Measurements from ENCODE around the gene BBS7. TPM values are rescaled to one million over a fixed set of nuclear protein-coding genes. Genes with fewer than 3 reads are reported as not detected.

The BBS7 gene
- polyA plus RNA-seq, 4 donors, result 3.5 to 15.2 (median 7.8) TPM

DNA sequence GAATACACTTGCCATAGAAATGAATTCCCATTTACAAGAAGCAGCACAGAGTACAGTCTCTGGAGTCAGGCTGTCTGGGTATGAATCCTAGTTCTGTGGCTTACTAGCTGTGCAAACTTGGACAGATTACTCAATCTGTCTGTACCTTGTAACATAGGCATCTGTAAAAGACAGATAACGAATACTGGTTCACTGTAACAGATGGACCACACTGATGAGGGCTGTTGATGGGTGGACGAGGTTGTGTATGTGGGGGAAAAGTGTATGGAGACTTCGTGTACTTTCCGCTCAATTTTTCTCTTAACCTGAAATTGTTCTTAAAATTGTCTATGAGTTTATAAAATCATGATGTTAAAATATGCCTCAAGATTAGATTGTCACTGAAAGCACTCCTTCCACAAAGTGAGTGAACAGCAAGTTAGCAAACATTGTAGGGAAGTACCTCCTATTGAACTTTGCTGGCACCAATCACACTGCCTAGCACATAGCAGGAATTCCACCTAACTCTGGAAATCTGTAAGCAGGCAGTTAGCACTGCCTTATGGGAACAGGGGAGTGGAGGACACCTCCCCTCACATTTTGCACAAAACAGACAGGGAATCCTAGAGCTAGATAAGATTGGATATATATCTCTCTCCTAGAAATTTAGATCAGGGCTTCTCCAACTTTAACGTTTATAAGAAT, 75.6 kb downstream of the BBS7 start:
- Histone ChIP-seq H3K4me3 (ENCODE audit: low read depth in 1 of 3, low read length in 3 of 3) (no peak overlapping the region), H3K27ac (ENCODE audit: low read depth in 1 of 3, low read length in 2 of 3) (no peak overlapping the region), H3K4me1 (ENCODE audit: control insufficient read depth in 3 of 3, insufficient read depth in 2 of 3, low read depth in 1 of 3, low read length in 2 of 3) (peaks cover 0 to 7% (median 0%) of the 10 kb centered on the region in 3 donors), H3K36me3 (ENCODE audit: control insufficient read depth in 3 of 3, insufficient read depth in 2 of 3, low read depth in 1 of 3, low read length in 3 of 3) (no peaks in the 10 kb centered on the region), H3K9me3 (ENCODE audit: control insufficient read depth in 2 of 2, insufficient read depth in 1 of 2, low read depth in 1 of 2, low read length in 1 of 2) (no peaks in the 10 kb centered on the region), H3K27me3 (ENCODE audit: control insufficient read depth in 3 of 3, insufficient read depth in 3 of 3, low read length in 3 of 3) (peaks cover 0 to 2% (median 0%) of the 10 kb centered on the region in 3 donors)
- WGBS, 3 donors, result 55 to 76% (median 59%) methylated on average over 5 of the region's 5 CpGs
- peak in 1 of 2 donors; percentile 10 for DNase-seq
- FAIRE-seq, result no peak

DNA sequence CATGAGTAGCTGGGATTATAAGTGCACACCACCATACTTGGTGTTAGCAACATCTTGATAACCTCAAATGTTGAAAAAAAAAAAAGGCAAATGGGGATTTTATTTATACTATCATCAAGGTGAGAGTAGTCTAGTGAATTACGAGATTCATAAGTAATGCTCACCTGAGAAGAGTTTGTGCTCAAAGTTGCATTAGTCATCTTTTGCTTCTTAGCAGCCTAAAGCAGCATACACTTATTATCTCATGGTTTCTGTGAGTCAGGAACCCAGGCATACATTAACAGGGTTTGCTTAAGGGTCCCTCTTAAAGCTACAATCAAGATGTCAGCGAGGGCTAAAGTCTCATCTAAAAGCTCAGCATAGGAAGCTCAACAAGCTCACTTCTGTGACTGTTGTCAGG, 77.3 kb downstream of the BBS7 start:
- FAIRE-seq (no peak), DNase-seq (no peak)
- Histone ChIP-seq H3K9me3 (ENCODE audit: control insufficient read depth in 2 of 2, insufficient read depth in 1 of 2, low read depth in 1 of 2, low read length in 1 of 2) (no peaks in the 10 kb centered on the region), H3K4me1 (ENCODE audit: control insufficient read depth in 3 of 3, insufficient read depth in 2 of 3, low read depth in 1 of 3, low read length in 2 of 3) (peaks cover 0 to 4% (median 0%) of the 10 kb centered on the region in 3 donors), H3K27ac (ENCODE audit: low read depth in 1 of 3, low read length in 2 of 3) (no peak overlapping the region), H3K36me3 (ENCODE audit: control insufficient read depth in 3 of 3, insufficient read depth in 2 of 3, low read depth in 1 of 3, low read length in 3 of 3) (no peaks in the 10 kb centered on the region), H3K27me3 (ENCODE audit: control insufficient read depth in 3 of 3, insufficient read depth in 3 of 3, low read length in 3 of 3) (peaks cover 0 to 2% (median 0%) of the 10 kb centered on the region in 3 donors), H3K4me3 (ENCODE audit: low read depth in 1 of 3, low read length in 3 of 3) (no peak overlapping the region)
- 86 to 93% (median 90%) methylated on average over 2 of the region's 2 CpGs for WGBS, 3 donors

DNA sequence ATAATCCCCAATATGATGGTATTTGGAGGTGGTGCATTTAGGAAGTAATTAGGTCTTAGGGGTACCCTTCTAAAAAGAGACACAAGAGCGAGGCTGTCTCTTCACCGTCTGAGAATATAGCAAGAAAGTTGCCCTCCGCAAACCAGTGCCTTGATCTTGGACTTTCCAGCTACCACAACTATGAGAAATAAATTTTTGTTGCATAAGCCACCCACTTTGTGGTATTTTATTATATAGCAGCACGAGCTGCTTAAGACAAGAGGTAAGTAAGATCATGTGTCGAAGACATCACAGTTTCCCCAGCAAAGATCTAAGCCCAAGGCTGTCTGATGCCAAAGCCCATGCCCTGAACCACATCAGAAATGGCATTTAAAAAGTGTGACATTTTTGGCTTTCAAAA, 78.8 kb downstream of the BBS7 start:
- no peaks in the 10 kb centered on the region for H3K36me3 ChIP-seq (ENCODE audit: control insufficient read depth in 3 of 3, insufficient read depth in 2 of 3, low read depth in 1 of 3, low read length in 3 of 3)
- no peak overlapping the region for H3K27ac ChIP-seq (ENCODE audit: low read depth in 1 of 3, low read length in 2 of 3)
- no peak overlapping the region for H3K4me3 ChIP-seq (ENCODE audit: low read depth in 1 of 3, low read length in 3 of 3)
- H3K27me3 ChIP-seq (ENCODE audit: control insufficient read depth in 3 of 3, insufficient read depth in 3 of 3, low read length in 3 of 3), result peaks cover 0 to 4% (median 2%) of the 10 kb centered on the region in 3 donors
- DNase-seq (no peak), FAIRE-seq (no peak)
- peaks cover 0 to 4% (median 0%) of the 10 kb centered on the region in 3 donors for H3K4me1 ChIP-seq (ENCODE audit: control insufficient read depth in 3 of 3, insufficient read depth in 2 of 3, low read depth in 1 of 3, low read length in 2 of 3)
- 82 to 85% (median 83%) methylated on average over 5 of the region's 5 CpGs for WGBS, 3 donors
- H3K9me3 ChIP-seq (ENCODE audit: control insufficient read depth in 2 of 2, insufficient read depth in 1 of 2, low read depth in 1 of 2, low read length in 1 of 2), result no peaks in the 10 kb centered on the region

DNA sequence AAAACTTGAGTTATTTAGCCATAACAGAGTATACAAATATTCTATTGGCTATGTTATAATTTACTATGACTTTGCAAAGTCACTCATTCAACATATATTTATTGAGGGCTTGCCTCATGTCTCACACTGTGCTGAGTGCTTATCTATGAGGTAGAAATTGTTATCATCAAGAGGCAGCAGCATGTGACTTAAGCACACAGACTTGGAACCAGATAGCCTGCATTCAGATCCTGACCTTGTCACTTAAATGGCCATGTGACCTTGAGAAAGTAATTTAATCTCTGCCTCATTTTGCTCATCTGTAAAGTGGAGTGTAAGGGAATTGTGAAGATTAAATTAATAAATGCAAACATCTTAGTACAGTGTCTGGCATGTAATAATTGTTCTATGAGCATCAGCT, 79.3 kb downstream of the BBS7 start:
- H3K27ac ChIP-seq (ENCODE audit: low read depth in 1 of 3, low read length in 2 of 3), result no peak overlapping the region
- H3K4me3 ChIP-seq (ENCODE audit: low read depth in 1 of 3, low read length in 3 of 3), result no peak overlapping the region
- H3K36me3 ChIP-seq (ENCODE audit: control insufficient read depth in 3 of 3, insufficient read depth in 2 of 3, low read depth in 1 of 3, low read length in 3 of 3), result no peaks in the 10 kb centered on the region
- H3K27me3 ChIP-seq (ENCODE audit: control insufficient read depth in 3 of 3, insufficient read depth in 3 of 3, low read length in 3 of 3), result peaks cover 0 to 4% (median 2%) of the 10 kb centered on the region in 3 donors
- peak in 1 of 2 donors; percentile 17 for DNase-seq
- no peaks in the 10 kb centered on the region for H3K9me3 ChIP-seq (ENCODE audit: control insufficient read depth in 2 of 2, insufficient read depth in 1 of 2, low read depth in 1 of 2, low read length in 1 of 2)
- no peak for FAIRE-seq
- H3K4me1 ChIP-seq (ENCODE audit: control insufficient read depth in 3 of 3, insufficient read depth in 2 of 3, low read depth in 1 of 3, low read length in 2 of 3), result peaks cover 0 to 4% (median 0%) of the 10 kb centered on the region in 3 donors

DNA sequence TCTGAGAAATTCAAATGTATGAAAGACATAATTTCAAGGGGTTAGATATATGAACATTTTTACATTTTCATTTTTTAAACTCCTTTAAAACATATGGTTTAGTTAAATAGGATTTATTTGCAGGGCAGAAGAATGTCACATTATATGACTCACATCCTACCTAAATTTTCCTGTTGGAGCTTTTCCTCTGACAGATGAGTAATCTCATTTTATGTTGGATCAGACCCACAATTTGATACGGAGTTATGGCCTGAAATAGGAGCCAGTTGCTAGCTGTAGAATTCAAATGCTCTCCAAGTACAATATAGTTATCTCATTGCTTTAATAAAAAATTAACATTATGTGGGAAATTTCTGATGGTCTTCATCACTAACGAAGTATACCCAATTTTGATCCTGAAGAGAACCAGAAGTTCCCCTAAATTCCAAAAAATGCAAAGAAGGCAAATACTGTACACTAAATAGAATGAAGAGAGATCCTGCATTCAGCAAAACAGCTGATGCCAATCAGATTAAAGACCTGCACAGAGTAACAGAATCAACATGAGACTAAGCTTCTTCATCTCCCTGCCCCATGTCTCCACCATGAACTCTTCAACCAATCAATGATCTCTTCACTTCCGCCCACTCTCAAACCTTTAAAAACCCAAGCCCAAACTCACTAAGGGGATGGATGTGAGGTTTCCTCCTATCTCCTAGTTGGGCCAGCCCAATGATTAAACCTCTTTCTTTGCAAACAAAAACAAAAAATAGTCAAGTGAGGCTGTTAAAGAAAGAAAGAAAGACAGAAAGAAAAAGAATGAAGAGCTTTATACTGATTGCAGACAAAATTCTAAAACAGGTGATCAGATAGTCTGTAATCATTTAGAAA, 80.1 kb downstream of the BBS7 start:
- no peaks in the 10 kb centered on the region for H3K9me3 ChIP-seq (ENCODE audit: control insufficient read depth in 2 of 2, insufficient read depth in 1 of 2, low read depth in 1 of 2, low read length in 1 of 2)
- peaks cover 0 to 9% (median 2%) of the 10 kb centered on the region in 3 donors for H3K27me3 ChIP-seq (ENCODE audit: control insufficient read depth in 3 of 3, insufficient read depth in 3 of 3, low read length in 3 of 3)
- H3K4me1 ChIP-seq (ENCODE audit: control insufficient read depth in 3 of 3, insufficient read depth in 2 of 3, low read depth in 1 of 3, low read length in 2 of 3), result peaks cover 0 to 4% (median 0%) of the 10 kb centered on the region in 3 donors
- H3K27ac ChIP-seq (ENCODE audit: low read depth in 1 of 3, low read length in 2 of 3), result no peak overlapping the region
- H3K4me3 ChIP-seq (ENCODE audit: low read depth in 1 of 3, low read length in 3 of 3), result no peak overlapping the region
- DNase-seq, result no peak
- FAIRE-seq, result no peak
- 74 to 77% (median 74%) methylated on average over 3 of the region's 3 CpGs for whole genome bisulfite sequencing, 3 donors
- no peaks in the 10 kb centered on the region for H3K36me3 ChIP-seq (ENCODE audit: control insufficient read depth in 3 of 3, insufficient read depth in 2 of 3, low read depth in 1 of 3, low read length in 3 of 3)

DNA sequence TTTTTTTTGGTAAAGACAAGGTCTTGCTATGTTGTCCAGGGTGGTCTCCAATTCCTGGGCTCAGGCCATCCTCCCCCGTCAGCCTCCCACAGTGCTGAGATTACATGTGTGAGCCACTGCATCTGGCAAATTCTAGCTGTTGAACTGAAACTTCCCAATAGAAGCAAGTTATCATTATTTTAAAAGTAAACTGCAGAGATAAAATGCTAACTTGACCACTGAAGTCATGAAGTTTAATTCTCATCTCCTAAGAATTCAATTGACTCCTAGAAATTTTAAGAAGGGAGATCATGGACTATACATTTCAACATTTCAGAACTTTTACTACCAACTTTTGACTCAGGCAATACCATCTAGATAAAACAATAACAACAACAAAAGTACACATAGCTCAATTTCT, 80.8 kb downstream of the BBS7 start:
- peaks cover 0 to under 1% of the 10 kb centered on the region in 2 donors for H3K9me3 ChIP-seq (ENCODE audit: control insufficient read depth in 2 of 2, insufficient read depth in 1 of 2, low read depth in 1 of 2, low read length in 1 of 2)
- FAIRE-seq (no peak), DNase-seq (no peak)
- 78 to 90% (median 89%) methylated on average over 1 of the region's 1 CpG for WGBS, 3 donors
- no peak overlapping the region for H3K4me3 ChIP-seq (ENCODE audit: low read depth in 1 of 3, low read length in 3 of 3)
- H3K36me3 ChIP-seq (ENCODE audit: control insufficient read depth in 3 of 3, insufficient read depth in 2 of 3, low read depth in 1 of 3, low read length in 3 of 3), result no peaks in the 10 kb centered on the region
- H3K27me3 ChIP-seq (ENCODE audit: control insufficient read depth in 3 of 3, insufficient read depth in 3 of 3, low read length in 3 of 3), result peaks cover 0 to 12% (median 2%) of the 10 kb centered on the region in 3 donors
- H3K27ac ChIP-seq (ENCODE audit: low read depth in 1 of 3, low read length in 2 of 3), result no peak overlapping the region
- H3K4me1 ChIP-seq (ENCODE audit: control insufficient read depth in 3 of 3, insufficient read depth in 2 of 3, low read depth in 1 of 3, low read length in 2 of 3), result peaks cover 0 to 4% (median 0%) of the 10 kb centered on the region in 3 donors

DNA sequence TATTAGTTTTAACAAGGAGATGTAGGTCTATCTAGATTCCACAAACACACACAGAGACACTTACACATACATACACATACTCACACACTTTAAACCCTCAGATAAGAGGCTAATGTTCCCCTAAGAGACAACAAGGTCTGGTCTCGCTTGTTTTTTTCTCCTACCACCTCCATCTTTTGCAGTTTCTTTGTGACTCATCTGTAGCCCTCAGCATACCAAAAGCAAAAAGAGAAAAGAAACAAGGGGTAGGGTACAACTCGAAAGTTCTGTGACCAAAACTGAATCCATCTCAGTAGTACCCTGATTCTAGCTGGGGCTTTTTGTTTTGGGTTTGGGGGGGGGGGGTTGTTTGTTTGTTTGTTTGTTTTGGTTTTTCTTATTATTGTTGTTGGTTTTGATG, 81.4 kb downstream of the BBS7 start:
- 73 to 85% (median 73%) methylated on average over 2 of the region's 2 CpGs for WGBS, 3 donors
- H3K36me3 ChIP-seq (ENCODE audit: control insufficient read depth in 3 of 3, insufficient read depth in 2 of 3, low read depth in 1 of 3, low read length in 3 of 3), result no peaks in the 10 kb centered on the region
- H3K27me3 ChIP-seq (ENCODE audit: control insufficient read depth in 3 of 3, insufficient read depth in 3 of 3, low read length in 3 of 3), result peaks cover 0 to 12% (median 2%) of the 10 kb centered on the region in 3 donors
- FAIRE-seq (no peak), DNase-seq (no peak)
- no peak overlapping the region for H3K4me3 ChIP-seq (ENCODE audit: low read depth in 1 of 3, low read length in 3 of 3)
- no peak overlapping the region for H3K27ac ChIP-seq (ENCODE audit: low read depth in 1 of 3, low read length in 2 of 3)
- peaks cover 0 to 3% of the 10 kb centered on the region in 2 donors for H3K9me3 ChIP-seq (ENCODE audit: control insufficient read depth in 2 of 2, insufficient read depth in 1 of 2, low read depth in 1 of 2, low read length in 1 of 2)
- H3K4me1 ChIP-seq (ENCODE audit: control insufficient read depth in 3 of 3, insufficient read depth in 2 of 3, low read depth in 1 of 3, low read length in 2 of 3), result peaks cover 0 to 2% (median 0%) of the 10 kb centered on the region in 3 donors

DNA sequence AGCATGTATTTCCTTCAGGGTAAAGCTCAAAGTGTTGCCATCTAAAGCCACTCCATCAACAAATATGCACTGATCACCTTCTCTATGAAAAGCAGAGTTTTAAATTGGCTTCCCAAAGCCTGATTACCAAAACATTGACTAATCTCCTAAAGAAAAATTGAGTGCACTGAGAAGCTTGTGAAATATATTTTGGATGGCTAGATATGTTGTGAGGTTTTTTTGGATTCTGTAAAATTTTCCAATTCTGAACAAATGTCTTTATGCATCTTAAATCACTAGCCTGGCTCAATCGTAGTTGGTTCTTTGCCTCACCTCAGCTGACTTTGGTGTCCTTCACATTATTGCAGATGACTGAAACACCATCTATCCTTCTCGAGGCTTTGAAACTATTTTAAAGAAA, 84.1 kb downstream of the BBS7 start:
- FAIRE-seq, result no peak
- no peak for DNase-seq
- Histone ChIP-seq H3K4me3 (ENCODE audit: low read depth in 1 of 3, low read length in 3 of 3) (no peak overlapping the region), H3K36me3 (ENCODE audit: control insufficient read depth in 3 of 3, insufficient read depth in 2 of 3, low read depth in 1 of 3, low read length in 3 of 3) (no peaks in the 10 kb centered on the region), H3K27ac (ENCODE audit: low read depth in 1 of 3, low read length in 2 of 3) (no peak overlapping the region), H3K9me3 (ENCODE audit: control insufficient read depth in 2 of 2, insufficient read depth in 1 of 2, low read depth in 1 of 2, low read length in 1 of 2) (peaks cover 0 to 3% of the 10 kb centered on the region in 2 donors), H3K27me3 (ENCODE audit: control insufficient read depth in 3 of 3, insufficient read depth in 3 of 3, low read length in 3 of 3) (peaks cover 0 to 12% (median 2%) of the 10 kb centered on the region in 3 donors), H3K4me1 (ENCODE audit: control insufficient read depth in 3 of 3, insufficient read depth in 2 of 3, low read depth in 1 of 3, low read length in 2 of 3) (no peaks in the 10 kb centered on the region)
- 73 to 84% (median 80%) methylated on average over 2 of the region's 2 CpGs for WGBS, 3 donors

All from small intestine (tissue), 7 donors.